NCI-H1048 (cell line): ENCODE measurements around the gene GABPA.
"Not testable (repeated sequence)": the region's sequence is repeated elsewhere in the genome, so short reads cannot be mapped to it uniquely, and the experiment has no call there.

Experiments used
- DNase-seq: peaks from one replicate; lab custom pipeline; 2025; lab: John Stamatoyannopoulos, UW

The GABPA gene

DNA sequence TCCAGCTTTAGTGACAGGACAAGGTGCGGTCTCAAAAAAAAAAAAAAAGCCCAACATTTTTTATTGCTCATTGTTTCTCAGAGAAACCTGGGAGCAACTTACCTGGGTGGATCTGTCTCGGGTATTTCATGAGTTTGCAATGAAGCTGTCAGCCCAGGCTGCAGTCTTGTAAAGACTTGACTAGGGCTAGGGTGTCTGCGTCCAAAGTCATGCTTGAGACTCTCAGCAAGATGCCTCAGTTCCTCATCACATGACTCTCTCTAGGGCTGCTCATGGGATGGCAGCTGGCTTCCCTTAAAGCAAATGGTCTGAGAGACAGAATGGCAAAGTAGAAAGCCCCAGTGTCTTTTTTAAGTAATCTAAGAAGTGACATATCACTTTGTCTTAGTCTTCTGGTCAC, 8.1 kb downstream of the GABPA start:
- no peak for DNase-seq

- DNase-seq: no peak
Observed at GRCh38 chr21:25744854-25745253, 10.1 kb downstream of the GABPA start.

- DNase-seq: no peak
Observed at GRCh38 chr21:25750085-25750484, 15.3 kb downstream of the GABPA start.

- DNase-seq: no peak
Observed at GRCh38 chr21:25752416-25752815, 17.6 kb downstream of the GABPA start.

GRCh38 chr21:25756190-25756932, 21.6 kb downstream of the GABPA start:
- DNase-seq: no peak

- no peak for DNase-seq
Observed at GRCh38 chr21:25757531-25757930, 22.8 kb downstream of the GABPA start.

- DNase-seq: no peak
Observed at GRCh38 chr21:25759573-25759972, 24.8 kb downstream of the GABPA start.

- DNase-seq: no peak
Observed at GRCh38 chr21:25760061-25760460, 25.3 kb downstream of the GABPA start.

DNA sequence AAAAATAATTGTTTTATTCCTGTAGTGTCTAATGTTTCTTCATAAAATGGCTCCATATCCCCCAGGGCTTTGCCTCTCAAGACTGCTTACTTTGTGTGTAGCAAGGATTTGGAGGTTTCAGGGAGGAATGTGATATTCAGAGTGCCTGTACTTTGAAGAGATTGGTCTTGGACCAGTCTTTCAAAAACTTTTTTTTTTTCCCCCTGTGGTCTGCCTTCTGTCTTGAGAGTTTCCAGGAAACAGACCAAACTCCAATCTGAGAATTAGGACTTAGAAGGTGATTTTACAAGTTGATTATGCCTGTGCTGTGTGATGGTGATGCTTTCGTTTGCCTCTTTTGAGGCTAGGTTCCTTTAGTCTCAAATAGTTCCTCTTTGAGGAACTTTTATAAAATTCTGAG, 25.9 kb downstream of the GABPA start:
- no peak for DNase-seq

GRCh38 chr21:25764065-25764464, 29.3 kb downstream of the GABPA start:
- DNase-seq: no peak

DNA sequence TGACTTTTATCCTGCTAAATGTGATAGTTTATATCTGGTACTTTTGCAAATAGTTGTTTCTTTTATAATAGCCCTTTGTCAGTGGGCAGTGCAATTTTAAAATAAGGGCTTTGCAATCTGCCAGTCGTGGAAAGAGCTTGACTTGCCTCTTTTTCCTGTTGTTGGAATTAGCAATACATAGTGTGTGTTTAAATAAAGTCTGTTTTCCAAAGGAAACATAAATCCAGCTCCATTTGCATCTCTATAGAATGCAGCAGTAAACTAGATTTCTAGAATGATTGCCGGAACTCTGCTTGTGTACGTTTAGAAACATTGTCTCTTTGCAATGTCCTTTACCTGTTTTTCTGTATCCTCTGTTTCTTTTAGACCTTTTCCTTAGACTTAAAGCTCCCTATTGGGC, 33.1 kb downstream of the GABPA start:
- DNase-seq: no peak

GRCh38 chr21:25772686-25773085, 37.9 kb downstream of the GABPA start:
- no peak for DNase-seq

GRCh38 chr21:25776440-25776839, 41.7 kb downstream of the GABPA start:
- DNase-seq: no peak

GRCh38 chr21:25778126-25778875, 43.5 kb downstream of the GABPA start:
- not testable (repeated sequence) for DNase-seq

DNA sequence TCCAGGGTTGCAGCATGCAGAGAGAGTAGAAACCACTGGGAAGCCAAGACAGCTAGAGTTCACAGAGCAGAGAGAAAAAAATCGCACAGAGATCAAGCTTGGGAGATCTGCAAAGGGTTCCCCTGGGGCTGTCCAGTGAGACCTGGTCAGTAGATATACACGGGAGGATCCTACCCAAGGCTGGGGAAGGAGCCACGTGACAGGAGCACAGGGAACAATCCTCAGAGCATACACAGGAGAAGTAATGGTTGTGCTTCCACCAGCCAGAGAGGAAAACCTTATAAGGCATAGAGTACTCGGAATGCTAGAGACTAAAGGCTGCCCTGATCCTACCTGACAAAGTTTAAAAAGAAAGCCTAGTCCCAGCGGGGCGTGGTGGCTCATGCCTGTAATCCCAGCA, 53.9 kb downstream of the GABPA start:
- DNase-seq: no peak

DNA sequence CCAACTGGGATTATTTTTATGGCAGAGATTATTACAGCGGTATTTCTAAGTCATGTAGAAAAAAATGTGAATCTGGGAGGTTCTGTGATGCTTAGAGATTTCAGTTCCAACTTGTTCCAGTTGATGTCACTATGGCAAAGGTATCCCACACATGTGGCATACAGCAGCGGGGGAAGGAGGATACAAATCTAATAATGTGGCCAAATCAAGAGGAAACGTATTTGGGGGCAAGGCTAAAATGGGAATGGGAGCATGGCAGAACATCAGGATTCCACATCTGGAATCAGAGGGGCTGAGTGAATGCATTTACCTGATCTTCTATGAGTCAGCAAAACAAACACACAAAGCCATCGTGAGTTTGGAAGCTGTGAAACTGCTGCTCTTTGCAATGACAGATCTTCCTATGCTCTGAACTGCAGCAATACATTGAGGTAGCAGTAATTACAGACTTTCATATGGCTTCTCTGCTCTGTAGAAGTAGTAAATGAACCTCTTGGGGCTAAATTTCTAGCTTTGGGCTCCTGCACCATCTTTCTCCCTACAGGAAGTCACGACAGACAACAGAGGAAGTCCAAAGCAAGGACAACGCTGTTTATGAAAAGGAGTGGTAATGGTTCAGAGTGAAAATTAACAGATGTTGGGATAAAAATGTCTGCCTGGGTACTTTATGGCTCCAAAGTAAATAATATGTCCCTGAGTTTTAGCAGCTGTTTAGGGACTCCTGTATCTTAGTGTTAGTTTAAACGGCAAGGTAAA, 55.5 kb downstream of the GABPA start:
- no peak for DNase-seq

GRCh38 chr21:25790878-25791204, 56.1 kb downstream of the GABPA start:
- no peak for DNase-seq

GRCh38 chr21:25791319-25791718, 56.5 kb downstream of the GABPA start:
- no peak for DNase-seq

GRCh38 chr21:25801217-25802014, 66.6 kb downstream of the GABPA start:
- peak; percentile 62 for DNase-seq

- DNase-seq: no peak
Observed at GRCh38 chr21:25806060-25806459, 71.3 kb downstream of the GABPA start.

GRCh38 chr21:25807191-25807590, 72.4 kb downstream of the GABPA start:
- no peak for DNase-seq

GRCh38 chr21:25809013-25809412, 74.2 kb downstream of the GABPA start:
- no peak for DNase-seq
